ENCODE data around the gene STX7.
A peak's percentile ranks its signal among the peaks of the same experiment; 100 is the strongest.
"Not testable (repeated sequence)": the region's sequence is repeated elsewhere in the genome, so short reads cannot be mapped to it uniquely, and the experiment has no call there.

The STX7 gene

GRCh38 chr6:132512638-132513632, at the start of gene STX7:
Gene STX7 (minus strand): TSS chr6:132513116. CDS start chr6:132503530, 9,586 bp downstream.
- DNase-seq, result peak; percentile 93 to 97 (median 97)

- not testable (repeated sequence) for DNase-seq
These were observed 47.2 kb upstream of the STX7 start for GRCh38 chr6:132560087-132560486.

- DNase-seq, result no peak
These were observed 39.5 kb upstream of the STX7 start, which contains the start of gene TAAR8 for GRCh38 chr6:132552372-132552771. Gene TAAR8 (plus strand): TSS chr6:132552672. CDS start chr6:132552693, 21 bp downstream.

- DNase-seq, result no peak
These were observed 38.3 kb upstream of the STX7 start for GRCh38 chr6:132551214-132551613.

GRCh38 chr6:132548746-132549463, 36.0 kb upstream of the STX7 start:
- no peak for DNase-seq

- no peak for DNase-seq
These were observed 31.9 kb upstream of the STX7 start for GRCh38 chr6:132544826-132545225.

- DNase-seq, result no peak
These were observed 25.1 kb upstream of the STX7 start, which contains the start of gene TAAR9 for GRCh38 chr6:132537977-132538376. Gene TAAR9 (plus strand): TSS chr6:132538277. CDS start chr6:132538290, 13 bp downstream.

- no peak for DNase-seq
These were observed 24.2 kb upstream of the STX7 start for GRCh38 chr6:132537145-132537544.

- not testable (repeated sequence) for DNase-seq
These were observed 21.6 kb upstream of the STX7 start for GRCh38 chr6:132534546-132534945.

- DNase-seq, result peak; percentile 49 to 90 (median 66)
These were observed 17.5 kb upstream of the STX7 start for GRCh38 chr6:132530293-132530974.

GRCh38 chr6:132527791-132528190, 14.9 kb upstream of the STX7 start:
- no peak for DNase-seq

GRCh38 chr6:132526461-132526860, 13.5 kb upstream of the STX7 start:
- no peak for DNase-seq

- DNase-seq, result no peak
These were observed 12.9 kb upstream of the STX7 start for GRCh38 chr6:132525866-132526265.

- DNase-seq, result no peak
These were observed 11.7 kb upstream of the STX7 start for GRCh38 chr6:132524646-132525045.

- no peak for DNase-seq
These were observed 8.0 kb upstream of the STX7 start for GRCh38 chr6:132520953-132521352.

GRCh38 chr6:132515386-132515785, 2.5 kb upstream of the STX7 start:
- no peak for DNase-seq

- DNase-seq, result peak in 1 of 3 experiments; percentile 30
These were observed 1.1 kb upstream of the STX7 start for GRCh38 chr6:132513831-132514545.

- no peak for DNase-seq
These were observed 626 bp downstream of the STX7 start for GRCh38 chr6:132512342-132512637.

- peak in 1 of 3 experiments; percentile 25 for DNase-seq
These were observed 1.1 kb downstream of the STX7 start for GRCh38 chr6:132511831-132512220.

GRCh38 chr6:132511210-132511830, 1.6 kb downstream of the STX7 start:
- no peak for DNase-seq

GRCh38 chr6:132506869-132507808, 5.8 kb downstream of the STX7 start:
- DNase-seq, result no peak

Data from NCI-H1417 (cell line).